Psoas muscle (tissue), 8 donors: ENCODE results near the gene PAK5. TPM values are rescaled to one million over a fixed set of nuclear protein-coding genes. Genes with fewer than 3 reads are reported as not detected.

ENCODE experiments used
- ATAC-seq, 4 donors: fragments of 200-7000 bp; cut with Tn5 transposase; one replicate each; pipeline ENCODE4 v1.9.1; 2020; ENCODE audit warnings: moderate library complexity in 3 of 4, mild to moderate bottlenecking in 2 of 4
- DNase-seq, 2 donors: peaks; one replicate each; pipeline ENCODE4 v3.0.0-alpha.2; 2020
- H3K27ac ChIP-seq: fragments of 200-600 bp; one replicate; pipeline ENCODE4 v1.8.0; 2022
- H3K27me3 ChIP-seq, 3 donors: fragments of 200-600 bp in 1 of 3; one replicate each; pipeline versions ENCODE4 v1.6.1 to v1.8.0; 2013 to 2022; ENCODE audit warnings: low read length in 2 of 3, mild to moderate bottlenecking in 2 of 3, moderate library complexity in 1 of 3; ENCODE audit not compliant: insufficient read depth in 3 of 3
- H3K36me3 ChIP-seq, 2 donors: fragments of 200-600 bp in 1 of 2; one replicate each; pipeline versions ENCODE4 v1.6.1 to v1.8.0; 2013 to 2022; ENCODE audit warnings: low read depth in 1 of 2, mild to moderate bottlenecking in 1 of 2, moderate library complexity in 1 of 2; ENCODE audit not compliant: insufficient read depth in 1 of 2
- H3K4me1 ChIP-seq: fragments of 200-600 bp; one replicate; pipeline ENCODE4 v1.8.0; 2022
- H3K4me3 ChIP-seq: fragments of 200-600 bp; one replicate; pipeline ENCODE4 v1.8.0; 2022; ENCODE audit warnings: mild to moderate bottlenecking
- H3K9me3 ChIP-seq: fragments of 200-600 bp; one replicate; pipeline ENCODE4 v1.8.0; 2022
- CTCF ChIP-seq: fragments of 200-600 bp; IDR thresholded peaks from one replicate; pipeline ENCODE4 v1.8.0; 2022; ENCODE audit warnings: antibody characterized with exemption
- WGBS, 3 donors: extraction: QIAGEN DNeasy Blood & Tissue Kit; methylation state at CpG; one replicate each; pipeline versions ENCODE4 v1.1.6 to v1.1.7; 2013; 5-methylcytosine and 5-hydroxymethylcytosine counted together
- intact Hi-C, 2 donors: fragments of 100-400 bp; cut with DNase I; formaldehyde crosslinking; loops; one replicate each; pipeline versions ENCODE4 v1.11.0 to v1.14.2; 2022
- polyA plus RNA-seq, 3 donors: library from polyadenylated mRNA; stranded (reverse); fragments of 200-250 nt; gene quantifications; one replicate each; pipeline ENCODE4 v1.2.3, GENCODE V29; 2013
- total RNA-seq, 4 donors: library from RNA; stranded (reverse); fragmentation: NEBNext Ultra II Directional in 2 of 4; extraction: Animal tissue kit (Norgen Biotek cat#: 25700) in 2 of 4; gene quantifications; one replicate each; pipeline versions ENCODE4 v1.2.1 to v1.2.4, GENCODE V29; 2021 to 2023
- donor health status: healthy with polysubstance abuse.
- donor health status: DM: no; HTN: no; CAD: no; lungs with moderate emphysema.
- donor health status: Bipolar disorder and iron deficiency.
- donor health status: healthy.
- donor health status: DM: yes; HTN: yes; CAD: no.
- donor health status: DM: no; HTN: no; CAD: no.
- donor health status: DM: no; HTN: no; CAD: no.
- donor health status: DM: yes; HTN: yes; CAD: no.

The PAK5 gene
- total and polyA plus RNA-seq, 7 donors: 0.01 TPM; not detected in 6

GRCh38 chr20:9535449-9535848, 303.4 kb downstream of the PAK5 start:
- no peaks in the 10 kb centered on the region for H3K36me3 ChIP-seq
- 57 to 74% (median 69%) methylated on average over 2 of the region's 2 CpGs for WGBS, 3 donors
- DNase-seq (no peak), ATAC-seq (no peak)
- H3K27ac ChIP-seq: no peak overlapping the region
- TF ChIP-seq CTCF: no peak
- H3K9me3 ChIP-seq: no peaks in the 10 kb centered on the region
- no peaks in the 10 kb centered on the region for H3K4me1 ChIP-seq
- intact Hi-C loops: no loop called here
- peaks cover 0 to 3% (median 0%) of the 10 kb centered on the region in 3 donors for H3K27me3 ChIP-seq
- H3K4me3 ChIP-seq: no peak overlapping the region

DNA sequence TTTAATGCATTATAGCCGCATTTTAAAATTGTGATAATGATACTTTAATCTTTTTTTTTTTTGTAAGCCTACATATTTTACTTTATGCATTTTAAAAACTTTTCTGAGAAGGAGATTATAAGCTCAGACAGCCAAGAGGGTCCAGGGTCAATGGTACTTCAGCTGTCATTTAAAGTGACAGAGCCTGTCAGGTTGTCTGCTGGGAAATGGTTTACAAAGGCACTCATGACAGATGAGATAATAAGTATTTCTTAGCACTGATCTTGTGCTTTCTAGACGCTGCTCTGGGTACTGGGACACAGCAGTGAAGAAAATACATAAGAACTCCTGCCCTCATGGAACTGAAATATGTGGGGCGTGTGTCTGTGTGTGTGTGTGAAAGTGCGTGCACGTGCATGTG, 304.9 kb downstream of the PAK5 start:
- no peaks in the 10 kb centered on the region for H3K36me3 ChIP-seq
- no peak overlapping the region for H3K4me3 ChIP-seq
- no peaks in the 10 kb centered on the region for H3K9me3 ChIP-seq
- WGBS, 3 donors: 79 to 81% (median 80%) methylated on average over 5 of the region's 5 CpGs
- H3K27me3 ChIP-seq: peaks cover 0 to under 1% (median 0%) of the 10 kb centered on the region in 3 donors
- intact Hi-C loops: no loop called here
- H3K4me1 ChIP-seq: no peaks in the 10 kb centered on the region
- TF ChIP-seq CTCF: no peak
- ATAC-seq (no peak), DNase-seq (no peak)
- no peak overlapping the region for H3K27ac ChIP-seq

GRCh38 chr20:9532069-9532838, 306.6 kb downstream of the PAK5 start:
- no peak for DNase-seq
- no peaks in the 10 kb centered on the region for H3K36me3 ChIP-seq
- no peak overlapping the region for H3K27ac ChIP-seq
- H3K4me1 ChIP-seq: no peaks in the 10 kb centered on the region
- H3K27me3 ChIP-seq: no peaks in the 10 kb centered on the region
- ATAC-seq: no peak
- no peak for TF ChIP-seq CTCF
- no peaks in the 10 kb centered on the region for H3K9me3 ChIP-seq
- intact Hi-C loops: no loop called here
- WGBS, 3 donors: 55 to 60% (median 57%) methylated on average over 4 of the region's 4 CpGs
- no peak overlapping the region for H3K4me3 ChIP-seq

GRCh38 chr20:9531581-9531980, 307.3 kb downstream of the PAK5 start:
- intact Hi-C loops: no loop called here
- Histone ChIP-seq H3K4me3 (no peak overlapping the region), H3K27me3 (no peaks in the 10 kb centered on the region), H3K9me3 (no peaks in the 10 kb centered on the region), H3K36me3 (no peaks in the 10 kb centered on the region), H3K4me1 (no peaks in the 10 kb centered on the region), H3K27ac (no peak overlapping the region)
- no peak for TF ChIP-seq CTCF
- WGBS, 3 donors: 70 to 74% (median 74%) methylated on average over 2 of the region's 2 CpGs
- no peak for ATAC-seq
- no peak for DNase-seq

DNA sequence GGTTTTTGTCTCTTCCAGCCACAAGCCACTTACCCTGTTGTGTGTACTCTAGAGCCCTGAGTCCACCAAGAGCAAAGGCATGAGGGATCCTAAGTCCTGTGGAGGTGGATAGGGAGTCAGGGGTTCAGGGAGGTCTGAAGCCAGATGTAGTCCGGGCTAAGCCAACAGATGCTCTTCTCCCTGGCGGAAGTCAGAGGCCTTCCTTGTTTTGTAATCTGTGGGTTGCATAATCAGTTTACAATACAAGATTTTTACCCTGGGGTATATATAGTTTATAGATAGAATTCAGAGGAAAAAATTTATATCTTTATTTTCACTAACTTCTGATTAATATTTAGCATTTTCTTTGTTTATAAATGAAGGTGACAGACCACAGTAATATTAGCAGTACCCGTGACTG, 315.2 kb downstream of the PAK5 start:
- intact Hi-C loops: no loop called here
- no peak overlapping the region for H3K4me3 ChIP-seq
- no peak for ATAC-seq
- no peak for TF ChIP-seq CTCF
- no peaks in the 10 kb centered on the region for H3K9me3 ChIP-seq
- H3K36me3 ChIP-seq: no peaks in the 10 kb centered on the region
- no peak overlapping the region for H3K27ac ChIP-seq
- H3K4me1 ChIP-seq: no peaks in the 10 kb centered on the region
- DNase-seq: no peak
- H3K27me3 ChIP-seq: peaks cover 0 to 28% (median 3%) of the 10 kb centered on the region in 3 donors
- WGBS, 3 donors: 64 to 72% (median 66%) methylated on average over 3 of the region's 3 CpGs
